Thyroid gland (tissue), 4 donors: ENCODE results near the gene ZRANB3. TPM values are rescaled to one million over a fixed set of nuclear protein-coding genes. Genes with fewer than 3 reads are reported as not detected.

ENCODE experiments used
- DNase-seq, 2 donors: peaks; one replicate each; pipeline ENCODE4 v3.0.0-alpha.2; 2019
- H3K27ac ChIP-seq, 3 donors: fragments of 200-600 bp; sonication (generic); 1 replicate in 2 of 3; 2 replicates in 1 of 3; pipeline ENCODE4 v1.5.1; 2016 to 2019; ENCODE audit warnings: mild to moderate bottlenecking in 1 of 3, moderate library complexity in 1 of 3
- H3K27me3 ChIP-seq: fragments of 200-600 bp; sonication (generic); one replicate; pipeline ENCODE4 v1.5.1; 2019
- H3K36me3 ChIP-seq, 2 donors: fragments of 200-600 bp; sonication (generic); one replicate each; pipeline ENCODE4 v1.5.1; 2016 to 2019
- H3K4me1 ChIP-seq, 2 donors: fragments of 200-600 bp; sonication (generic); one replicate each; pipeline ENCODE4 v1.5.1; 2017 to 2019
- H3K4me3 ChIP-seq, 3 donors: fragments of 200-600 bp; sonication (generic); replicated peaks in 1 of 3; 1 replicate in 2 of 3; 2 replicates in 1 of 3; pipeline ENCODE4 v1.5.1; 2016; ENCODE audit warnings: mild to moderate bottlenecking in 1 of 3
- H3K9me3 ChIP-seq: fragments of 200-600 bp; sonication (generic); one replicate; pipeline ENCODE4 v1.5.1; 2017
- POLR2A ChIP-seq, 2 donors: fragments of 450-650 bp; IDR thresholded peaks; one replicate each; pipeline ENCODE4 v1.6.1; 2017; ENCODE audit warnings: antibody characterized with exemption in 2 of 2, mild to moderate bottlenecking in 2 of 2, moderate library complexity in 1 of 2
- WGBS, 2 donors: methylation state at CpG; one replicate each; pipeline ENCODE4 v1.1.5; 2017; 5-methylcytosine and 5-hydroxymethylcytosine counted together
- intact Hi-C: fragments of 100-400 bp; cut with DNase I; formaldehyde crosslinking; loops from one replicate; pipeline ENCODE4 v1.15.1; 2023
- total RNA-seq, 4 donors: library from RNA; depleted of rRNA; stranded (reverse); fragments of >200 nt; gene quantifications; one replicate each; pipeline ENCODE4 v1.2.3, GENCODE V29; 2016
- TF ChIP-seq, protein P1 (sequence below), 6 experiments: fragments of 200-600 bp in 3 of 6; fragments of 450-650 bp in 3 of 6; sonication (generic) in 3 of 6; IDR thresholded peaks; one replicate each; pipeline ENCODE4 v1.5.1; 2016 to 2019; ENCODE audit warnings: antibody characterized with exemption in 6 of 6, mild to moderate bottlenecking in 2 of 6, inconsistent platforms in 1 of 6, moderate library complexity in 1 of 6

The ZRANB3 gene
- total RNA-seq, 4 donors from 2014 or later, result 3.1 to 12.2 (median 9.3) TPM

DNA sequence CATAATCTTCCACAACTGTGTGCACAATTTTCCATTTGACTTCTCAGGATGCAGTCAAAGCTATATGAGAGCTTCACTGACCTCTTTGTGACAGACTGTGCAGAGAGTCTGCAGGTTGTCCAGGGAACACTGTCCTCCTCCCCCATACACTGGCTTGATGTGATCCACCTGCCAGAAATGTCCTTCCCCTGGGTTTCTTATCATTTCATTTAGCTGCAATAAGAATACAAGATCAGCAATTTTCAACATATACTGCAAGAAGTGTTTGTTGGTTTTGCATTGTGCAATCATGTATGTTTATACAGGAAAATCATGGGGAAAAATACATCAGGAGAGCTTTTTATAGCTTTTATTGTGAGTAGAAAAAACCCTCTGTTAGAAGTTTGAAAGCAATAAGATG, 328.3 kb downstream of the ZRANB3 start:
- DNase-seq, result no peak
- no peak overlapping the region for H3K4me3 ChIP-seq
- H3K36me3 ChIP-seq, result no peaks in the 10 kb centered on the region
- no peak overlapping the region for H3K27ac ChIP-seq
- H3K9me3 ChIP-seq, result no peaks in the 10 kb centered on the region
- H3K27me3 ChIP-seq, result no peaks in the 10 kb centered on the region
- intact Hi-C loops, result no loop called here
- H3K4me1 ChIP-seq, result peaks cover 0 to 4% of the 10 kb centered on the region in 2 donors
- TF ChIP-seq, protein P1, sequence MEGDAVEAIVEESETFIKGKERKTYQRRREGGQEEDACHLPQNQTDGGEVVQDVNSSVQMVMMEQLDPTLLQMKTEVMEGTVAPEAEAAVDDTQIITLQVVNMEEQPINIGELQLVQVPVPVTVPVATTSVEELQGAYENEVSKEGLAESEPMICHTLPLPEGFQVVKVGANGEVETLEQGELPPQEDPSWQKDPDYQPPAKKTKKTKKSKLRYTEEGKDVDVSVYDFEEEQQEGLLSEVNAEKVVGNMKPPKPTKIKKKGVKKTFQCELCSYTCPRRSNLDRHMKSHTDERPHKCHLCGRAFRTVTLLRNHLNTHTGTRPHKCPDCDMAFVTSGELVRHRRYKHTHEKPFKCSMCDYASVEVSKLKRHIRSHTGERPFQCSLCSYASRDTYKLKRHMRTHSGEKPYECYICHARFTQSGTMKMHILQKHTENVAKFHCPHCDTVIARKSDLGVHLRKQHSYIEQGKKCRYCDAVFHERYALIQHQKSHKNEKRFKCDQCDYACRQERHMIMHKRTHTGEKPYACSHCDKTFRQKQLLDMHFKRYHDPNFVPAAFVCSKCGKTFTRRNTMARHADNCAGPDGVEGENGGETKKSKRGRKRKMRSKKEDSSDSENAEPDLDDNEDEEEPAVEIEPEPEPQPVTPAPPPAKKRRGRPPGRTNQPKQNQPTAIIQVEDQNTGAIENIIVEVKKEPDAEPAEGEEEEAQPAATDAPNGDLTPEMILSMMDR (IDR thresholded peaks at IDR 0.05), result no peak
- TF ChIP-seq POLR2A (IDR thresholded peaks at IDR 0.05), result no peak

DNA sequence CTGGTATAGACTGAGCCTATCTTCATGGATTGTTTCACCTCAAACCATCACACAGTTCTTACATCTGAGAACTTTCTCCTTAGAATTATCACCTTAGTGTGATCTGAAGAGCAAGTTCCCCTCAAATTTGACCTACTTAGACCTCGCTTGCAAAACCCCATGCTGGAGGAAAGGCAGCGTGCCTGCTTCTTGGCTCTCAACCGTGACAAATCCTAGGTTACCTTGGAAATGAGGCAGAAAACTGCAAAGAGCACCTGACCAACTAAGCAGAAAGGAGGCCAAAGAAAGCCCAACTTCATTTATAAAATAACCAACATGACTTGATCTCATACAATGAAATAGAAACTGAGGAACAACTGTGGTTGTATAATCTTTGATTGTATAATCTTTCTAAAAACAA, 332.5 kb downstream of the ZRANB3 start:
- peak overlapping the region in 1 of 3 donors; percentile 17 for H3K27ac ChIP-seq
- WGBS, 2 donors, result 29 to 32% methylated on average over 3 of the region's 3 CpGs
- no peak overlapping the region for H3K4me3 ChIP-seq
- DNase-seq, result peak; percentile 65 to 74
- H3K9me3 ChIP-seq, result no peaks in the 10 kb centered on the region
- TF ChIP-seq, protein P1 (IDR thresholded peaks at IDR 0.05), result no peak
- TF ChIP-seq POLR2A (IDR thresholded peaks at IDR 0.05), result no peak
- intact Hi-C loops, result no loop called here
- no peaks in the 10 kb centered on the region for H3K36me3 ChIP-seq
- no peaks in the 10 kb centered on the region for H3K27me3 ChIP-seq
- H3K4me1 ChIP-seq, result no peaks in the 10 kb centered on the region

DNA sequence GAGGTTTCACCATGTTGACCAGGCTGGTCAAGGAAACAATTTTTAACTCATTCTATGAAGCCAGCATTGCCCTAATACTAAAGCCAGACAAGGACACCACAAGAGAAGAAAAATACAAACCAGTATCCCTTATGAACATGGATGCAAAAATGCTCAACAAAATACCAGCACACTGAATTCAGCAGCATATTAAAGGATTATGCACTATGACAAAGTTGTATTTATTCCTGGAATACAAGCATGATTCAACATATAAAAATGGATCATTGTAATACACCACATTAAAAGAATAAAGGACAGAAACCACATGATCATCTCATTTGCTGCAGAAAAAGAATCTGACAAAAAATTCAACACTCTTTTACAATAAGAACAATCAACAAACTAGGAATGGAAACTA, 340.2 kb downstream of the ZRANB3 start:
- no peaks in the 10 kb centered on the region for H3K4me1 ChIP-seq
- no peak for TF ChIP-seq POLR2A (IDR thresholded peaks at IDR 0.05)
- TF ChIP-seq, protein P1 (IDR thresholded peaks at IDR 0.05), result no peak
- DNase-seq, result no peak
- no peaks in the 10 kb centered on the region for H3K27me3 ChIP-seq
- H3K4me3 ChIP-seq, result no peak overlapping the region
- H3K9me3 ChIP-seq, result no peaks in the 10 kb centered on the region
- no peak overlapping the region for H3K27ac ChIP-seq
- intact Hi-C loops, result no loop called here
- H3K36me3 ChIP-seq, result no peaks in the 10 kb centered on the region

GRCh38 chr2:135189148-135189547, 341.9 kb downstream of the ZRANB3 start:
- no peaks in the 10 kb centered on the region for H3K36me3 ChIP-seq
- TF ChIP-seq POLR2A (IDR thresholded peaks at IDR 0.05), result no peak
- TF ChIP-seq, protein P1 (IDR thresholded peaks at IDR 0.05), result no peak
- no peak for DNase-seq
- no peak overlapping the region for H3K4me3 ChIP-seq
- no peaks in the 10 kb centered on the region for H3K4me1 ChIP-seq
- 98 to 100% methylated on average over 1 of the region's 1 CpG for WGBS, 2 donors
- H3K27me3 ChIP-seq, result no peaks in the 10 kb centered on the region
- no peaks in the 10 kb centered on the region for H3K9me3 ChIP-seq
- no peak overlapping the region for H3K27ac ChIP-seq
- intact Hi-C loops, result no loop called here

DNA sequence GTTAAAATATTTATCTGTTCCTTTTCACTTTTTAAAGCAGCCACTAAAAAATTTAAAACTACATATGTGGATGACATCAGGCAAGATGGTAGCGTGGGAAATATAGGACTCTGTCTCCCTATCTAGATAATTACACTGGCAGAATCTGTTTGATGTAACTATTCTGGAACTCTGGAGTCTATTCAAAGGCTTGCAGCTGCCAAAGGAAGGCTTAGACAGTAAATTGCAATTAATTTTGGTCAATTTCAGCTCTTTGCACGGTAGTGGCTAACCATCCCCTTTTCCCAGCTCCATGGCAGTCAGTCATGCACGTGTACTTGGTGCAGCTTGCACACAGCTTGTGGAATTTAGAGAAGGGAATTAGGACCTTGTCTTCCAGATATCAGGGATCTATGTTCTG, 343.7 kb downstream of the ZRANB3 start:
- Histone ChIP-seq H3K27me3 (no peaks in the 10 kb centered on the region), H3K4me1 (no peaks in the 10 kb centered on the region), H3K4me3 (no peak overlapping the region), H3K9me3 (no peaks in the 10 kb centered on the region), H3K36me3 (no peaks in the 10 kb centered on the region), H3K27ac (no peak overlapping the region)
- TF ChIP-seq, protein P1 (IDR thresholded peaks at IDR 0.05), result no peak
- no peak for TF ChIP-seq POLR2A (IDR thresholded peaks at IDR 0.05)
- no peak for DNase-seq
- intact Hi-C loops, result no loop called here
- 85 to 87% methylated on average over 3 of the region's 3 CpGs for WGBS, 2 donors
